Sigmoid colon (tissue), 4 donors: ENCODE data around the gene ADH7.

ENCODE experiments used
- EP300 ChIP-seq, 4 donors: sonication (generic); formaldehyde crosslinking; IDR thresholded peaks; one replicate each; pipeline ENCODE4 v1.6.1; 2017; ENCODE audit warnings: antibody characterized with exemption in 4 of 4
- POLR2A ChIP-seq, 2 donors: fragments of 450-650 bp; IDR thresholded peaks; one replicate each; pipeline ENCODE4 v1.6.1; 2016; ENCODE audit warnings: antibody characterized with exemption in 2 of 2, mild to moderate bottlenecking in 2 of 2, moderate library complexity in 2 of 2
- POLR2AphosphoS5 ChIP-seq, 4 donors: sonication (generic); formaldehyde crosslinking; IDR thresholded peaks; one replicate each; pipeline ENCODE4 v1.6.1; 2017; ENCODE audit warnings: antibody characterized with exemption in 4 of 4
- TF ChIP-seq, protein P1 (sequence below), 4 experiments: fragments of 450-650 bp in 3 of 4; fragments of 200-600 bp in 1 of 4; IDR thresholded peaks; one replicate each; pipeline ENCODE4 v1.5.1; 2016 to 2019; ENCODE audit warnings: antibody characterized with exemption in 4 of 4, mild to moderate bottlenecking in 3 of 4, moderate library complexity in 2 of 4

DNA sequence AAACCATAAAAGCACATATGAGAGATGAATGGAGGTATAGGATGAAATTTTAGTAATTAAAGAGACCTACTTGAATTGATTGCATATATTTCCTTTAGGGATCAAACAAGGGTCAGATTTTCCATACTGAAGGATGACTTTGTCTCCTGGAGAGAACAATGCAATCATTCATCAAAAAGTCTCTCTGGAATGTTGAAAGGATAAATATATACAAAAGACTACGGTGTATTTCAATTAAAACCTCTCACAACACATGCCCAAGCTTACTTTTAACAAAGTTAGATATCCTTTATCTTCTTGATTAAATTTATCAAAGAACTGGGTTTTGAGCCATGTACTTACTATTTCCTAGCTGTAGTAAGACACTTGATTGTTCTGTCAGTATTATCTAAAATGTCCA, 36.8 kb upstream of the ADH7 start:
- TF ChIP-seq, protein P1, sequence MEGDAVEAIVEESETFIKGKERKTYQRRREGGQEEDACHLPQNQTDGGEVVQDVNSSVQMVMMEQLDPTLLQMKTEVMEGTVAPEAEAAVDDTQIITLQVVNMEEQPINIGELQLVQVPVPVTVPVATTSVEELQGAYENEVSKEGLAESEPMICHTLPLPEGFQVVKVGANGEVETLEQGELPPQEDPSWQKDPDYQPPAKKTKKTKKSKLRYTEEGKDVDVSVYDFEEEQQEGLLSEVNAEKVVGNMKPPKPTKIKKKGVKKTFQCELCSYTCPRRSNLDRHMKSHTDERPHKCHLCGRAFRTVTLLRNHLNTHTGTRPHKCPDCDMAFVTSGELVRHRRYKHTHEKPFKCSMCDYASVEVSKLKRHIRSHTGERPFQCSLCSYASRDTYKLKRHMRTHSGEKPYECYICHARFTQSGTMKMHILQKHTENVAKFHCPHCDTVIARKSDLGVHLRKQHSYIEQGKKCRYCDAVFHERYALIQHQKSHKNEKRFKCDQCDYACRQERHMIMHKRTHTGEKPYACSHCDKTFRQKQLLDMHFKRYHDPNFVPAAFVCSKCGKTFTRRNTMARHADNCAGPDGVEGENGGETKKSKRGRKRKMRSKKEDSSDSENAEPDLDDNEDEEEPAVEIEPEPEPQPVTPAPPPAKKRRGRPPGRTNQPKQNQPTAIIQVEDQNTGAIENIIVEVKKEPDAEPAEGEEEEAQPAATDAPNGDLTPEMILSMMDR (IDR thresholded peaks at IDR 0.05): no peak
- TF ChIP-seq POLR2AphosphoS5 (IDR thresholded peaks at IDR 0.05) (no peak), EP300 (IDR thresholded peaks at IDR 0.05) (no peak), POLR2A (IDR thresholded peaks at IDR 0.05) (no peak)
